GM12891 (cell line): ENCODE measurements around the gene SNX20.

Source experiments
- PAX5 ChIP-seq: IDR thresholded peaks from 2 replicates; pipeline ENCODE4 v1.6.1; 2011; ENCODE audit warnings: low read length, moderate library complexity, mild to moderate bottlenecking; ENCODE audit not compliant: insufficient read depth, severe bottlenecking
- POLR2A ChIP-seq: IDR thresholded peaks from 2 replicates; pipeline ENCODE4 v1.6.1; 2011; ENCODE audit warnings: low read depth, low read length, control low read depth
- POLR2AphosphoS5 ChIP-seq: IDR thresholded peaks from 2 replicates; pipeline ENCODE4 v1.6.1; 2011; ENCODE audit warnings: low read depth, low read length, control low read depth
- SPI1 ChIP-seq: IDR thresholded peaks from 2 replicates; pipeline ENCODE4 v1.6.1; 2011; ENCODE audit warnings: low read depth, low read length, control low read depth
- TAF1 ChIP-seq: IDR thresholded peaks from 2 replicates; pipeline ENCODE4 v1.6.1; 2011; ENCODE audit warnings: low read depth, low read length, control low read depth

GRCh38 chr16:50712956-50713355 lies 31.8 kb upstream of the SNX20 start:
- TF ChIP-seq POLR2AphosphoS5, result no peak
- no peak for TF ChIP-seq POLR2A
- TF ChIP-seq TAF1, result no peak
- no peak for TF ChIP-seq PAX5
- TF ChIP-seq SPI1, result no peak
